ENCODE results near the gene RPGRIP1L. TPM values are rescaled to one million over a fixed set of nuclear protein-coding genes. Genes with fewer than 3 reads are reported as not detected.

The RPGRIP1L gene
- total RNA-seq, 1 donor from 2014 or later, result 8.4 TPM

DNA sequence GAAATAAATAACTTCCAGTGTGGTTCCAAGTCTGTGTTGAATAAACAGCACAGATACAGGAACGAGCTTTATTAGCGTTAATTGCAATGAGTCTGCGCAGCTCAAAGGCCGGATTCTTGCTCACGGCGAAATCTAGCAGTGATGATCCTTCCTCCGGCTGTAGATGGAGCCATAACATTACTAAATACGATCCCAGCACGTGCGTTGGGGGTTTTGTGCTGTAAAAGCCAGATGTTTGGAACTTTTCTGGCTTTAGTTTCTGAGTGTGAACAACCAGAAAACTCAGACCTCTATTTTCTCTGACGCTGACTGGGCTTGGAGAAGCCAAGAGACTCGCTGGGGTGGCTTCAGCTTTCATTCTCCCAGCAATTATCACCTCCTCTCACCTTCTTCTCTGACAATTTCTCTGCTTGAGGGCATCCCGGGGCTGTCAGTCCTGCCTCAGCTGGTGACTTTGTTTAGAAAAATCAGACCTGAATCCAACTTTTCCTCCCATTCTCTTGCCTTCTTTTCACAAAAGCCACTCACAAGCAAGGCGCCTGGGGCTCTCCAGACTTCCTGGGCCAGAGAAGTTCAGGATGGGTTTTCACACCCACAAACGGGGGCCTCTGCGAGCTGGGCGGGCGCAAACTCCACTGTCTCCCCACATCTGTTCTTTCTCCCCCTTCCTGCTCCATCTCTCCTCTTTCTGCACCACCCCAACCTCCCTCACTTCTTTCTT, 153.5 kb downstream of the RPGRIP1L start:
- peak; percentile 59 for DNase-seq (ENCODE audit: low read depth, low spot score)

Other genes starting within 250 kb of the RPGRIP1L start
- 23.2 and 35.1 TPM in 2 replicates for gene AKTIP, start 200.7 kb downstream of the RPGRIP1L start, total RNA-seq
- gene FTO, start 297 bp upstream of the RPGRIP1L start, total RNA-seq, result 57.4 and 86.4 TPM in 2 replicates

Data from pulmonary artery endothelial cell (primary cell).